ENCODE results near the gene PRIMA1.

DNA sequence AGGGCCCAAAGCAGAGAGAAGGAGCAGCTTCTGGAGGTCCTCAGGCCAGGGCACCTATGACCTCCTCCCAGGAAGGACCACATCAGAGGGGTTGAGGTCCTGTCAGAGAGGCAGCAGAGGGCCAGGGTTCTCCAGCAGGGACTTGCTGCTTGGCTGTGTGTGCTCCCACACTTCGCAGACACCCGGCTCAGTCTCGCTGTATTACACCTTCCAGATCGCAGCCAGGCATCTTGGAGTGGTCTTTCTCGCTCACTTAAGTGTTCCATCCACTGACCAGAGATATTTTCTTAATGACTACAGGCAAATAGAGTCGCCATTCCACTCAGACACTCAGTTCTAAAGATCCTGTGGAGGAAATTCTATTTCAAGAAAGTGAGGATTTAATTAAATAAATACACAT lies 84.3 kb downstream of the PRIMA1 start:
- TF ChIP-seq, protein P1, sequence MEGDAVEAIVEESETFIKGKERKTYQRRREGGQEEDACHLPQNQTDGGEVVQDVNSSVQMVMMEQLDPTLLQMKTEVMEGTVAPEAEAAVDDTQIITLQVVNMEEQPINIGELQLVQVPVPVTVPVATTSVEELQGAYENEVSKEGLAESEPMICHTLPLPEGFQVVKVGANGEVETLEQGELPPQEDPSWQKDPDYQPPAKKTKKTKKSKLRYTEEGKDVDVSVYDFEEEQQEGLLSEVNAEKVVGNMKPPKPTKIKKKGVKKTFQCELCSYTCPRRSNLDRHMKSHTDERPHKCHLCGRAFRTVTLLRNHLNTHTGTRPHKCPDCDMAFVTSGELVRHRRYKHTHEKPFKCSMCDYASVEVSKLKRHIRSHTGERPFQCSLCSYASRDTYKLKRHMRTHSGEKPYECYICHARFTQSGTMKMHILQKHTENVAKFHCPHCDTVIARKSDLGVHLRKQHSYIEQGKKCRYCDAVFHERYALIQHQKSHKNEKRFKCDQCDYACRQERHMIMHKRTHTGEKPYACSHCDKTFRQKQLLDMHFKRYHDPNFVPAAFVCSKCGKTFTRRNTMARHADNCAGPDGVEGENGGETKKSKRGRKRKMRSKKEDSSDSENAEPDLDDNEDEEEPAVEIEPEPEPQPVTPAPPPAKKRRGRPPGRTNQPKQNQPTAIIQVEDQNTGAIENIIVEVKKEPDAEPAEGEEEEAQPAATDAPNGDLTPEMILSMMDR (IDR thresholded peaks at IDR 0.05) = no peak
- TF ChIP-seq SMC3 (IDR thresholded peaks at IDR 0.05; ENCODE audit: low read depth, low read length) (no peak), SIN3A (IDR thresholded peaks at IDR 0.05; ENCODE audit: borderline replicate concordance, low read depth, low read length) (no peak), POLR2AphosphoS5 (IDR thresholded peaks at IDR 0.05; ENCODE audit: low read depth, low read length) (no peak), EP300 (IDR thresholded peaks at IDR 0.05; ENCODE audit: borderline replicate concordance in 1 of 2, low read depth in 1 of 2, low read length in 1 of 2) (no peak), RAD21 (IDR thresholded peaks at IDR 0.05; ENCODE audit: low read length) (no peak), EZH2phosphoT487 (IDR thresholded peaks at IDR 0.05; ENCODE audit: borderline replicate concordance, low read depth) (no peak), JUND (IDR thresholded peaks at IDR 0.05) (no peak), TCF12 (IDR thresholded peaks at IDR 0.05) (no peak)
- TF ChIP-seq, protein P2, sequence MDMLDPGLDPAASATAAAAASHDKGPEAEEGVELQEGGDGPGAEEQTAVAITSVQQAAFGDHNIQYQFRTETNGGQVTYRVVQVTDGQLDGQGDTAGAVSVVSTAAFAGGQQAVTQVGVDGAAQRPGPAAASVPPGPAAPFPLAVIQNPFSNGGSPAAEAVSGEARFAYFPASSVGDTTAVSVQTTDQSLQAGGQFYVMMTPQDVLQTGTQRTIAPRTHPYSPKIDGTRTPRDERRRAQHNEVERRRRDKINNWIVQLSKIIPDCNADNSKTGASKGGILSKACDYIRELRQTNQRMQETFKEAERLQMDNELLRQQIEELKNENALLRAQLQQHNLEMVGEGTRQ (IDR thresholded peaks at IDR 0.05; ENCODE audit: borderline replicate concordance, low read depth, low read length) = no peak
- TF ChIP-seq, protein P3, sequence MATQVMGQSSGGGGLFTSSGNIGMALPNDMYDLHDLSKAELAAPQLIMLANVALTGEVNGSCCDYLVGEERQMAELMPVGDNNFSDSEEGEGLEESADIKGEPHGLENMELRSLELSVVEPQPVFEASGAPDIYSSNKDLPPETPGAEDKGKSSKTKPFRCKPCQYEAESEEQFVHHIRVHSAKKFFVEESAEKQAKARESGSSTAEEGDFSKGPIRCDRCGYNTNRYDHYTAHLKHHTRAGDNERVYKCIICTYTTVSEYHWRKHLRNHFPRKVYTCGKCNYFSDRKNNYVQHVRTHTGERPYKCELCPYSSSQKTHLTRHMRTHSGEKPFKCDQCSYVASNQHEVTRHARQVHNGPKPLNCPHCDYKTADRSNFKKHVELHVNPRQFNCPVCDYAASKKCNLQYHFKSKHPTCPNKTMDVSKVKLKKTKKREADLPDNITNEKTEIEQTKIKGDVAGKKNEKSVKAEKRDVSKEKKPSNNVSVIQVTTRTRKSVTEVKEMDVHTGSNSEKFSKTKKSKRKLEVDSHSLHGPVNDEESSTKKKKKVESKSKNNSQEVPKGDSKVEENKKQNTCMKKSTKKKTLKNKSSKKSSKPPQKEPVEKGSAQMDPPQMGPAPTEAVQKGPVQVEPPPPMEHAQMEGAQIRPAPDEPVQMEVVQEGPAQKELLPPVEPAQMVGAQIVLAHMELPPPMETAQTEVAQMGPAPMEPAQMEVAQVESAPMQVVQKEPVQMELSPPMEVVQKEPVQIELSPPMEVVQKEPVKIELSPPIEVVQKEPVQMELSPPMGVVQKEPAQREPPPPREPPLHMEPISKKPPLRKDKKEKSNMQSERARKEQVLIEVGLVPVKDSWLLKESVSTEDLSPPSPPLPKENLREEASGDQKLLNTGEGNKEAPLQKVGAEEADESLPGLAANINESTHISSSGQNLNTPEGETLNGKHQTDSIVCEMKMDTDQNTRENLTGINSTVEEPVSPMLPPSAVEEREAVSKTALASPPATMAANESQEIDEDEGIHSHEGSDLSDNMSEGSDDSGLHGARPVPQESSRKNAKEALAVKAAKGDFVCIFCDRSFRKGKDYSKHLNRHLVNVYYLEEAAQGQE (IDR thresholded peaks at IDR 0.05; ENCODE audit: low read depth, low read length) = no peak
- TF ChIP-seq, protein P4, sequence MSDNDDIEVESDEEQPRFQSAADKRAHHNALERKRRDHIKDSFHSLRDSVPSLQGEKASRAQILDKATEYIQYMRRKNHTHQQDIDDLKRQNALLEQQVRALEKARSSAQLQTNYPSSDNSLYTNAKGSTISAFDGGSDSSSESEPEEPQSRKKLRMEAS (IDR thresholded peaks at IDR 0.05; ENCODE audit: low read depth) = no peak

All from SK-N-SH (cell line).